ENCODE measurements around the gene MRTFA. TPM values are rescaled to one million over a fixed set of nuclear protein-coding genes. Genes with fewer than 3 reads are reported as not detected.
A peak's percentile ranks its signal among the peaks of the same experiment; 100 is the strongest.
"Not testable (repeated sequence)": the region's sequence is repeated elsewhere in the genome, so short reads cannot be mapped to it uniquely, and the experiment has no call there.

Gene MRTFA
- polyA plus RNA-seq, 3 donors from 2014 or later = 5.0 to 23.5 (median 7.3) TPM

DNA sequence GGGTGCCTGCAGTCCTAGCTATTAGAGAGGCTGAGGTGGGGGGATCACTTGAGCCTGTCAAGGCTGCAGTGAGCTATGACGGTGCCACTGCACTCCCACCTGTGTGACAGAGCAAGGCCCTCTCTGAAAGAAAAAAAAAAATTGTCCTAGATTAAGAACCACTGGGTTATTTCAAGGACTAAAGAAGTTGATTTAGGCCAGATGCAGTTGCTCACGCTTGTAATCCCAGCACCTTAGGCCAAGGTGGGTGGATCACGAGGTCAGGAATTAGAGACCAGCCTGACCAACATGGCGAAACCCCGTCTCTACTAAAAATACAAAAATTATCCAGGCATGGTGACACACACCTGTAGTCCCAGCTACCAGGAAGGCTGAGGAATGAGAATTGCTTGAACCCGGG, 129.0 kb downstream of the MRTFA start:
- H3K36me3 Mint-ChIP-seq = peaks cover 0 to 4% (median 0%) of the 10 kb centered on the region in 3 donors

DNA sequence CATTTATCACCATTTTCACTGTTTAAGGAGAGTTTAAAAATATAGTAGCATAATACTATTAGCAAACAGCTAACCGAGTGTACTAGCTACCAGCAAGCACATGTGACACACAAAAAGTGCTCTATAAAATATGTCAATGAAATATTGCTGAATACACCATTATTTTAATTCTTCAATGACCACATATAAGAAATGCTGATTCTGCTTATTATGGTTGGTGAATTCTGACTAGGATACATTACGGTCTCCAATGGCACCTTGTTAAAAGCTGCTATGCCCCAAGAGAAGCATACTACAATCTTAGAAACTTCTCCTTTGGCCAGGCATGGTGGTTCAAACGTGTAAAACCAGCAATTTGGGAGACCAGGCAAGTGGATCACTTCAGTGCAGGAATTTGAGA, 129.8 kb downstream of the MRTFA start:
- Mint-ChIP-seq H3K36me3 (peaks cover 0 to 4% (median 0%) of the 10 kb centered on the region in 3 donors), H3K27ac (no peak overlapping the region), H3K9me3 (no peaks in the 10 kb centered on the region), H3K4me3 (no peak overlapping the region), H3K27me3 (ENCODE audit: low read depth in 3 of 3) (no peaks in the 10 kb centered on the region), H3K4me1 (peaks cover 2 to 8% of the 10 kb centered on the region in 2 donors)
- no peak for DNase-seq

More for the DNA sequence above, 129.0 kb downstream of the MRTFA start:
- Mint-ChIP-seq H3K27ac (no peak overlapping the region), H3K27me3 (ENCODE audit: low read depth in 3 of 3) (no peaks in the 10 kb centered on the region), H3K4me3 (no peak overlapping the region), H3K9me3 (no peaks in the 10 kb centered on the region), H3K4me1 (peaks cover 2 to 8% of the 10 kb centered on the region in 2 donors)
- no peak for DNase-seq

DNA sequence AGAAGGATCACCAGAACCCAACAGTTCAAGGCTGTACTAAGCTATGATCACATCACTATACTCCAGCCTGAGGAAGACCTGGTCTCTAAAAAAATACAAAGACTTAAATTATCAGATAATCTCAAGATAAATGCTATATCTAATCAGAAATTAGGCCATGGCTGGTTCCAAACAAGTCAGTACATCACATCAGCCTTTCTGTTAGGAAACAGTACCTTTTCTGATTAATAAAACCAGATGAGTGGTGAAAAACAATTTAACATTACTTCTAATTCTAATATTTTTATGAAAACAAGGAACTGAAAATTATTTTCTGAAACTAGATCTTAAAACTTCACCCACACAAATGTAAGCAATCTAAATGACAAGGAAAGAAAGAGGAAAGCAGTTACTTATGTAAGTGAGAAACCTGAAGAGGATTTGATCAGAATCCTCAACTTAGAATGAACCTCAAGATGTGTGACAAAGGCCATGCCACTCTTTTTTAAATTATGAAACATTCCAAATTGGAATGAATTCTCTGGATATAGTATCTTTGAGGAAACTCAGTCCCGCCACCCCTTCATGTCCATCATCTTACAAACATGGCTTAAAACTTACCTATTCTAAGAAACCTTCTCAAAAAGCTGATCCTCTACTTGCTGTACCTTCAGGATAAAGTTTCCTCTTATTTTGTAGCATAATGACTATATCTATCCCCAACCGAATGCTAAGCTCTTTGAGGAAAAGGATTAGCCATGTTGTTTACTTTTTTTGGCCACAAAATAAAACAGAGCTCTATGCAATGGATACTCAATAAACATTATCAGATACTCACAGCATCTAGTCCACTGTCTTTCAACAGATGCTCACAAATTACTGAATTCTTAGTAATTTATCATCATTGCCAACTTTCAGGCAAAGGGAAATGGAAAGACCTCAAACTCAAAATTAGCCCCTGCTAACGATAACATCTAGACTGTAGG, 132.0 kb downstream of the MRTFA start:
- peak overlapping the region in 1 of 6 donors; percentile 67 for H3K27ac Mint-ChIP-seq
- no peak for DNase-seq
- peaks cover 2 to 9% of the 10 kb centered on the region in 2 donors for H3K4me1 Mint-ChIP-seq

DNA sequence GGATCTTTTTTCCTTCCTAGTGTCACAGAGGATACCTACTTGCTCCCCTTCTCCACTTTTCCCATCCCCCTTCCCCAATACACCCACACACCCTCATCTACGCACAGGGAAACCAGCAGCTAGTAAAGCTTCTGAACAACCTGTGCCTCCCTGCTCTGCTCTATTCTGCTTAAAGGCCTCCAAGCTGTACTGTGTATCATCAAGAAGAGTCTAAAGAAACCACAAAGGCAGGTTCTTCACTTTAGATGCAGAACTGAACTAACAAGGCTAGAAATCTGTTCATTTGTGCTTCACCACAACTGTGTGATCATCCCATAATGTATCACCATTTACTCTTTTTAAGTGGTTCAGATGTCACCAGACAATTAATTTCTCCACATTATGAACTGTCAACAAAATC, 133.6 kb downstream of the MRTFA start:
- Mint-ChIP-seq H3K27ac (peak overlapping the region in 1 of 6 donors; percentile 58), H3K36me3 (peaks cover 0 to 4% (median 0%) of the 10 kb centered on the region in 3 donors), H3K27me3 (ENCODE audit: low read depth in 3 of 3) (peaks cover 0 to 1% (median 0%) of the 10 kb centered on the region in 3 donors), H3K4me1 (peaks cover 0 to 9% of the 10 kb centered on the region in 2 donors), H3K4me3 (no peak overlapping the region), H3K9me3 (no peaks in the 10 kb centered on the region)
- no peak for DNase-seq

More for the DNA sequence above, 132.0 kb downstream of the MRTFA start:
- Mint-ChIP-seq H3K36me3 (peaks cover 0 to 4% (median 0%) of the 10 kb centered on the region in 3 donors), H3K4me3 (no peak overlapping the region), H3K27me3 (ENCODE audit: low read depth in 3 of 3) (no peaks in the 10 kb centered on the region), H3K9me3 (no peaks in the 10 kb centered on the region)

DNA sequence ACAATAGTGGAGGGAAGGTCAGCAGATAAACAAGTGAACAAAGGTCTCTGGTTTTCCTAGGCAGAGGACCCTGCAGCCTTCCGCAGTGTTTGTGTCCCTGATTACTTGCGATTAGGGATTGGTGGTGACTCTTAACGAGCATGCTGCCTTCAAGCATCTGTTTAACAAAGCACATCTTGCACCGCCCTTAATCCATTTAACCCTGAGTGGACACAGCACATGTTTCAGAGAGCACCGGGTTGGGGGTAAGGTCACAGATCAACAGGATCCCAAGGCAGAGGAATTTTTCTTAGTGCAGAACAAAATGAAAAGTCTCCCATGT, 136.1 kb downstream of the MRTFA start:
- DNase-seq; H3K4me3 Mint-ChIP-seq; H3K27me3 Mint-ChIP-seq (ENCODE audit: low read depth in 3 of 3); H3K36me3 Mint-ChIP-seq; H3K9me3 Mint-ChIP-seq; H3K27ac Mint-ChIP-seq: not testable (repeated sequence)
- peaks cover 0 to 16% of the 10 kb centered on the region in 2 donors for H3K4me1 Mint-ChIP-seq

DNA sequence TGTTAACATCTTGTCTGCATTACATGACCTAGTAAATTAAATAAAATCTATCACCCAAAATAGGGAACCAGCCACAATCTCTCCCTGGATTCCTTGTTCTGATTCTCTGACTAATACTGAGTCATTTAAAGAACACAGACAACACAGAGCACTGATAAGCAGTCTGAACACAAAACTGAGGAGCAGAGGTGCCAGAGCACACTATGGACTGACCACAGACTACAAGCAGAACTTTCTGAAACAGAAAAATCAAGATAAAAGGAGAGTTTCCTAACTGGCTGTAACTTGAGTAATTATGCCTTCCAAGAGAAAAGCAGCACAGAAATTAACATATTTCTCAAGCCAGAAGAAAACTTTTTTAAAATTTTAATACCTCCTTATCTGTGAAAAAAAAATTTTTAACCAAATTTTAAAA, 137.3 kb downstream of the MRTFA start:
- DNase-seq = no peak
- H3K4me1 Mint-ChIP-seq = peaks cover 0 to 16% of the 10 kb centered on the region in 2 donors
- H3K4me3 Mint-ChIP-seq = no peak overlapping the region
- no peaks in the 10 kb centered on the region for H3K9me3 Mint-ChIP-seq
- H3K36me3 Mint-ChIP-seq = peaks cover 0 to 4% (median 0%) of the 10 kb centered on the region in 3 donors
- peak overlapping the region in 2 of 6 donors; percentile 40 to 42 for H3K27ac Mint-ChIP-seq
- peaks cover 0 to 1% (median 0%) of the 10 kb centered on the region in 3 donors for H3K27me3 Mint-ChIP-seq (ENCODE audit: low read depth in 3 of 3)

DNA sequence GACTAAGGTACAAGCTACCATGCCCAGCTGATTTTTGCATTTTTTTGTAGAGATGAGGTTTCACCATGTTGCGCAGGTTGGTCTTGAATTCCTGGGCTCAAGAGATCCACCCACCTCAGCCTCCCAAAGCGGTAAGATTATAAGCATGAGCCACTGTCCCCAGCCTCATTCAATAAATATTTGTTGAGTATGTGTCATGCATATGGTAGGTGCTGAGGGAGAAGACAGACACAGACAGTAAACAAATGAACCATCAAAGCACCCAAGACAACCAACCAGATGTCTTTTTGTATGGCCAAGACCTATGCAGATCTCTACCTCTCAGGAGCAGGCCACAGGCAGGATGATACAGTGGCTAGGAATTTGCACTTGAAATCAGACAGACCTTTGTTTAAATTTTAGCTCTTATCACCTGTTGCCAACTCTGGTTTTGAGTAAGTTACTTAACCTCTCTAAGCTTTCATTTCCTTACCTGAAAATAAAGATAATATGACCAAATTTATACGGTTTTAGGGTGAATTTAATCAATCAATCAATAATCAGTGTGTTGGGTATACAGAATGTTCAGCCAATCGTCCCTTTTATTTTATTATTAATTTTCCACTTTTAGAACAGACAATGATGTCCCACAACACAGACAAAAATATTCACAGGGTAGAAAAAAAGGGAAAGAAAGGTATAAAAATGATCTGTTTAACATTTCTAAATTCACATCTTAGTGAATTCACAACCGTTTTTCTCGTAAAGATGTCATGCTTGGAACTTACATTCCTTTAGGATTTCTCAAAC, 137.9 kb downstream of the MRTFA start:
- H3K9me3 Mint-ChIP-seq = no peaks in the 10 kb centered on the region
- no peak for DNase-seq
- H3K4me3 Mint-ChIP-seq = no peak overlapping the region
- peaks cover 0 to 22% of the 10 kb centered on the region in 2 donors for H3K4me1 Mint-ChIP-seq
- H3K27ac Mint-ChIP-seq = peak overlapping the region in 1 of 6 donors; percentile 42
- peaks cover 0 to 1% (median 0%) of the 10 kb centered on the region in 3 donors for H3K27me3 Mint-ChIP-seq (ENCODE audit: low read depth in 3 of 3)
- H3K36me3 Mint-ChIP-seq = peaks cover 0 to 4% (median 0%) of the 10 kb centered on the region in 3 donors

DNA sequence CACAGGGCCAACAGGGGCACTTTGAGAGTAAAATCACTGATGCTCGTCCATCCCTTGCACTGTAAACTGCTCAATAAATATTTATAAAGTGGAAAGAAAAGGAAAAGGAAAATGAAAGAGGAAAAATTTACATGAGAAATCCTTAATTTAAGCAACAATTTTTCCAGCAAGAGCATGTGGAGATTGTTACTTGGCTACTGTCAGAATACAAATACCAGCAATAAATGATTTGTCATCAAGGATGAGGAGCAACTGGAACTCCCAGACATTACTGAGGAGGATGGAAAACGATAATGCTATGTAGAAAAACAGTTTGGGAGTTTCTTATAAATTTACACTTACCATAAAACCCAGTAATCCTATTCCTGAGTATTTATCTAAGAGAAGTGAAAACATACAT, 143.1 kb downstream of the MRTFA start:
- Mint-ChIP-seq H3K36me3 (peaks cover 0 to 3% (median 0%) of the 10 kb centered on the region in 3 donors), H3K9me3 (no peaks in the 10 kb centered on the region), H3K27me3 (ENCODE audit: low read depth in 3 of 3) (peaks cover 0 to 1% (median 0%) of the 10 kb centered on the region in 3 donors), H3K27ac (no peak overlapping the region), H3K4me1 (peaks cover 8 to 30% of the 10 kb centered on the region in 2 donors), H3K4me3 (no peak overlapping the region)
- DNase-seq = no peak

DNA sequence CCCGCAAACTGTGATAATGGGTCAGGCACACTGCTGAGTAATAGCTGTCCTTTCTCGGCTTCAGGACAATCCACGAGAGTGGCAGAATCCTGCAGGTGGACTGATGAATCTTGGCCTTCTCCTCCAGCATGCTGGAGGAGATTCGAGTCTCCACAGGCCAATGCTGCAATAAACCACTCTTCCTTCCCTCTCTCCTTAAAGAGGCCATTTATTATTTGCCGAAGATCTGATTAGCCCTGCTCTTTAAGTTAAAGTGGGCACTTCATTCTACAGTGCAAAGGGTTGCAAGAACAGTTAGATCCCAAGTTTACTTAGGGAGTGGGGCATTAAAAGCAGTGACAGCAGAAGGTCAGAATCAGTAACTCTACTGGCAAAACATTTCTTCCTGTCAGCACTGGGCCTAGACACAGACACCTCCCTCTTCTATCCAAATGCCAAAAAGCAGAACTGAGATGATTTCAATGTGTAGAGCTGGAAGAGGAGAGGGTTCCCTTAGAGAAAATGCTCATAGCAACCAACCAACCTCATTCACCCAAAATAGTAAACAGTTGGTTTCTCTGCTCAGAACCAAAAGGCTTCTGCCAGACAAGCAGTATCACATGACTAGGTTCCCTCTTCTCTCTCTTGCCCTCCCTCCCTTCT, 144.4 kb downstream of the MRTFA start:
- Mint-ChIP-seq H3K4me3 (no peak overlapping the region), H3K27me3 (ENCODE audit: low read depth in 3 of 3) (no peaks in the 10 kb centered on the region), H3K27ac (peak overlapping the region in 5 of 6 donors; percentile 43 to 80 (median 56)), H3K36me3 (peaks cover 0 to 3% (median 0%) of the 10 kb centered on the region in 3 donors), H3K9me3 (no peaks in the 10 kb centered on the region), H3K4me1 (peaks cover 12 to 35% of the 10 kb centered on the region in 2 donors)
- no peak for DNase-seq

DNA sequence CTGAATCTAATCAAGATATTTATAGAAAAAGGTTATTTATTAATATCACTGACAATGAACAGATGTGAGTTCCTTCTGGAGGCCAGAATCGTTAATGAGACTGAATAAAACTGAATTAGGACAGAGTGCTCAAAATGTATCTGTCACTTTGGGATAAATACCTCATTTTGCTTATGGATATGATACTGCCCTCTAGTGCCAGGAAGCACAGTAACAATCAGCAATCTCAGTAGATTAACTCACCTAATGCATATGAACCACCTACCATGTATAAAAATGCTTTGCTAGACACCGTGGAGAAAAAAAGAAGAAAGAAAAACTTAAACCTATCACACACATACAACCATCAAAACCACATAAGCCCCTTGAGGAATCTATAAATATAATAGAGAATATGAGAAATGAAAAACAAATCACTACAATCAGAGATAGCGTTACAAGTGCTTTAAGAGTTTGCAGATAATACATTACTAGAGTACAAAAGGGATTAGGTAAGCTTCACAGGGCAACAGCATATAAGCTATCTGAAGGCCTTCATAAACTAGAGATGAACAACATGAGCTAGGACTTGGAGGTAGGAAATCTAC, 148.8 kb downstream of the MRTFA start:
- no peaks in the 10 kb centered on the region for H3K27me3 Mint-ChIP-seq (ENCODE audit: low read depth in 3 of 3)
- peaks cover 0 to 3% (median 0%) of the 10 kb centered on the region in 3 donors for H3K36me3 Mint-ChIP-seq
- no peak overlapping the region for H3K4me3 Mint-ChIP-seq
- H3K9me3 Mint-ChIP-seq = no peaks in the 10 kb centered on the region
- DNase-seq = peak in 2 of 3 donors; percentile 23 to 28
- H3K4me1 Mint-ChIP-seq = peaks cover 16 to 22% of the 10 kb centered on the region in 2 donors
- no peak overlapping the region for H3K27ac Mint-ChIP-seq

DNA sequence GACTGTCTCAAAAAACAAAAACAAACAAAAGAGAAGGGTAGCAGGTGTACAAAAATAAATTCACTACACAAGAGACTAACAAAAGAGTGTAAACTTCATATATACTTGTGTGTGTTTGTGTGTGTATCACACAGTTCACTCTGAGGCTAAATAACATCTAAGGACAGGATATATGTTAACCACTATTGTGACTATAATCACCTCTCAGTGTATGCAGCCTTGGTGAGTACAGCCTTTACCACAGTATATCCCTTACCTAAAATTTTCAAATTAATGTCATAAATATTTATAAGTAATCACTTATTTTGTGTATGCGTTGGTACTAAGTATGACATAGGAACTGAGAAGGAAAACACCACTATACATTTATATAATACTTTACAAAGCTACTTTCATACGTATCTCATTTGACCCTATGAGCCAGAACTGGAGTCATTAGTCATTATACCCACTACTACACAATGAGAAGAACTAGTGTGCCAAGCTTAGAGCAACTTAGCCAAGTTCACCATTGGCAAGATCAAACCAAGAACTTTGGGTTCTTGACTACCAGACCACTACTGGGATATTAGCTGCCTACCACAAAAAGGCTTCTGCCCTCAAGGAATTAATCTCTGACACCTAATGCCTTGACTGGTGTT, 149.4 kb downstream of the MRTFA start:
- DNase-seq = peak in 1 of 3 donors; percentile 1
- no peaks in the 10 kb centered on the region for H3K9me3 Mint-ChIP-seq
- H3K27ac Mint-ChIP-seq = no peak overlapping the region
- peaks cover 0 to 3% (median 0%) of the 10 kb centered on the region in 3 donors for H3K36me3 Mint-ChIP-seq
- H3K27me3 Mint-ChIP-seq (ENCODE audit: low read depth in 3 of 3) = no peaks in the 10 kb centered on the region
- peaks cover 11 to 15% of the 10 kb centered on the region in 2 donors for H3K4me1 Mint-ChIP-seq
- no peak overlapping the region for H3K4me3 Mint-ChIP-seq

DNA sequence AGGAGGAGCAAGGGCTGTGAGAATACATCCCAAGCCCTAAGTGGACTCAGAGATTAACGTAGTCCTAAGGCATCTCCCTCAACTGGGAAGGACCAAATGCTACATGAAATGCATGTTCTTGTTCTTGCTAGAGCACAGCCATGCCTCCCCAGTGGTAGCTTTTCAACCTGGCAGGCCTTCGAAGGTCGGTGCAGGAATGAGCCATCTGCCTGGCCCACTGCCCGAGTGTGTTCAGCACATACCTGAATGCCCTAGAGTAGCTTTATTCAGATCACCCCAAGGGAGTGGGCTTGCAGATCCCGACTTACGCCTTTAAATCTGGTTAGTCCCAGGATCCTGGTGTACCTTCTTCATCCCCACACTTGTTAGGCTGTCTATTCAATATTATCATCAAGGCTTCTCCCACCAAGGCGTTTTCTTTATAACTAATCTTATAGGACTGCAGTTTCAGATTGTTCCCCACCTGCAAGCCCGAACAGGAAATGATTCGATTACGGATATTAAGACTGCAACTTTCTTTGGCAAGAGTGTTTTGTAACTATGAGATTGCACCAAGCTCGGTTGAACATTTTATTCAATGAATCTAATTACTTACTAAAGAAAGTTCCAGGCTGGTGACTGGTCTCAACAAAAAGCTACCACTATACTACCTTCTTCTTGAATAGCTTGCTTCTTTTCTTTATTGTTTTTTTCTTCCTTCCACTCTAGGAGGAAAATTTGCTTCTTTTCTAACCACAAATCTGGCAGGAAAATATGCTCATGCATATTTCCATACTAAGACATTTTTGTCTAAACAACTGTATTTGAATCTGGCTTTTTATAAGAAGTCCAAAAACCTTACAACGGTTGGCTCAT, 150.5 kb downstream of the MRTFA start:
- no peak overlapping the region for H3K4me3 Mint-ChIP-seq

More for the DNA sequence above, 150.5 kb downstream of the MRTFA start:
- no peak for DNase-seq
- no peaks in the 10 kb centered on the region for H3K27me3 Mint-ChIP-seq (ENCODE audit: low read depth in 3 of 3)
- peaks cover 0 to 3% (median 0%) of the 10 kb centered on the region in 3 donors for H3K36me3 Mint-ChIP-seq
- H3K9me3 Mint-ChIP-seq = no peaks in the 10 kb centered on the region
- H3K4me1 Mint-ChIP-seq = peaks cover 9 to 10% of the 10 kb centered on the region in 2 donors
- H3K27ac Mint-ChIP-seq = no peak overlapping the region
